HepG2 (cell line): ENCODE measurements around the gene MTA1. TPM values are rescaled to one million over a fixed set of nuclear protein-coding genes. Genes with fewer than 3 reads are reported as not detected.
A peak's percentile ranks its signal among the peaks of the same experiment; 100 is the strongest.

Experiments used
- ATRX ChIP-seq: sonication (generic); formaldehyde crosslinking; IDR thresholded peaks from 2 replicates; pipeline ENCODE4 v1.4.0; 2020; ENCODE audit warnings: missing genetic modification reagents, borderline replicate concordance
- CEBPZ ChIP-seq: IDR thresholded peaks from 2 replicates; pipeline ENCODE4 v1.6.1; 2012; ENCODE audit warnings: low read length, improper control_type of control experiment
- KDM4B ChIP-seq: sonication (generic); formaldehyde crosslinking; IDR thresholded peaks from 2 replicates; pipeline ENCODE4 v1.4.0; 2020; ENCODE audit warnings: missing genetic modification reagents
- MATR3 ChIP-seq: sonication (generic); formaldehyde crosslinking; IDR thresholded peaks from 2 replicates; pipeline ENCODE4 v1.4.0; 2020; ENCODE audit warnings: missing genetic modification reagents
- PRMT3 ChIP-seq: sonication (generic); formaldehyde crosslinking; IDR thresholded peaks from 2 replicates; pipeline ENCODE4 v1.8.1; 2022; ENCODE audit warnings: low read depth, mild to moderate bottlenecking, moderate library complexity, missing genetic modification reagents, borderline replicate concordance
- RFX1 ChIP-seq: fragments of 450-650 bp; IDR thresholded peaks from 2 replicates; pipeline ENCODE4 v1.6.1; 2017
- RNF2 ChIP-seq: fragments of 450-650 bp; conservative IDR thresholded peaks from 2 replicates; pipeline ENCODE4 v1.6.1; 2016; ENCODE audit warnings: low read depth
- SYNCRIP ChIP-seq: fragments of 200-400 bp; formaldehyde crosslinking; IDR thresholded peaks from 2 replicates; pipeline ENCODE4 v1.6.1; 2018; ENCODE audit warnings: mild to moderate bottlenecking, low read depth, low read length; ENCODE audit not compliant: insufficient read depth
- TAF15 ChIP-seq: fragments of 200-400 bp; formaldehyde crosslinking; IDR thresholded peaks from one replicate; pipeline ENCODE4 v1.6.1; 2018; ENCODE audit warnings: mild to moderate bottlenecking, low read depth, low read length; ENCODE audit not compliant: poor library complexity, severe bottlenecking
- TIGD3 ChIP-seq: sonication (generic); formaldehyde crosslinking; IDR thresholded peaks from 2 replicates; pipeline ENCODE4 v1.5.1; 2020; ENCODE audit warnings: mild to moderate bottlenecking, missing genetic modification reagents, borderline replicate concordance
- ZBTB42 ChIP-seq: sonication (generic); formaldehyde crosslinking; IDR thresholded peaks from 2 replicates; pipeline ENCODE4 v1.5.0; 2020; ENCODE audit warnings: mild to moderate bottlenecking, missing genetic modification reagents
- ZFP62 ChIP-seq: sonication (generic); formaldehyde crosslinking; IDR thresholded peaks from 2 replicates; pipeline ENCODE4 v1.4.0; 2020; ENCODE audit warnings: missing genetic modification reagents
- ZKSCAN8 ChIP-seq: IDR thresholded peaks from 2 replicates; pipeline ENCODE4 v1.6.1; 2016; ENCODE audit warnings: borderline replicate concordance, missing genetic modification reagents, missing compliant biosample characterization
- ZNF136 ChIP-seq: sonication (generic); formaldehyde crosslinking; IDR thresholded peaks from 2 replicates; pipeline ENCODE4 v1.8.1; 2022; ENCODE audit warnings: low read depth, mild to moderate bottlenecking, moderate library complexity, missing genetic modification reagents
- ZNF225 ChIP-seq: sonication (generic); formaldehyde crosslinking; IDR thresholded peaks from 2 replicates; pipeline ENCODE4 v1.4.0; 2020; ENCODE audit warnings: mild to moderate bottlenecking, missing genetic modification reagents
- ZNF432 ChIP-seq: sonication (generic); formaldehyde crosslinking; IDR thresholded peaks from 2 replicates; pipeline ENCODE4 v1.5.0; 2020; ENCODE audit warnings: missing genetic modification reagents, mild to moderate bottlenecking, borderline replicate concordance
- ZNF530 ChIP-seq: sonication (generic); formaldehyde crosslinking; IDR thresholded peaks from 2 replicates; pipeline ENCODE4 v1.5.0; 2020; ENCODE audit warnings: low read depth, mild to moderate bottlenecking, missing genetic modification reagents
- ZNF572 ChIP-seq: sonication (generic); formaldehyde crosslinking; IDR thresholded peaks from 2 replicates; pipeline ENCODE4 v1.5.1; 2020; ENCODE audit warnings: mild to moderate bottlenecking, missing genetic modification reagents
- ZSCAN25 ChIP-seq: sonication (generic); formaldehyde crosslinking; IDR thresholded peaks from 2 replicates; pipeline ENCODE4 v1.8.0; 2022; ENCODE audit warnings: mild to moderate bottlenecking, missing genetic modification reagents
- polyA plus RNA-seq, 8 experiments: library from polyadenylated mRNA; depleted of rRNA in 3 of 8; stranded (reverse) in 7 of 8; unstranded in 1 of 8; fragments of >200 nt; fragmentation: Illumina TruSeq in 4 of 8; extraction: Trizol in 4 of 8; gene quantifications; 2 replicates each; pipeline versions ENCODE4 v1.2.1 to v1.2.3, GENCODE V29; 2011 to 2016; ENCODE audit warnings: low read depth in 4 of 8, missing spikeins in 1 of 8, mixed read lengths in 1 of 8; ENCODE audit not compliant: insufficient read depth in 1 of 8
- total RNA-seq, 5 experiments: library from RNA; depleted of rRNA; stranded (reverse); fragments of >200 nt; fragmentation: Illumina TruSeq; extraction: Trizol; gene quantifications; 2 replicates each; pipeline ENCODE4 v1.2.3, GENCODE V29; 2016; ENCODE audit warnings: low read depth in 1 of 5
- TF ChIP-seq, protein P1 (sequence below): IDR thresholded peaks from 2 replicates; pipeline ENCODE4 v1.6.1; 2016; ENCODE audit warnings: missing genetic modification reagents, missing compliant biosample characterization
- TF ChIP-seq, protein P2 (sequence below): IDR thresholded peaks from 2 replicates; pipeline ENCODE4 v1.6.1; 2016
- TF ChIP-seq, protein P3 (sequence below): sonication (generic); formaldehyde crosslinking; IDR thresholded peaks from 2 replicates; pipeline ENCODE4 v1.5.0; 2020; ENCODE audit warnings: missing genetic modification reagents

MTA1 gene
- total and polyA plus RNA-seq, 2 of the 13 experiments (the other 11 are each of a cell fraction or from before 2014, with no cell fraction given) = 35.2 to 85.8 TPM

DNA sequence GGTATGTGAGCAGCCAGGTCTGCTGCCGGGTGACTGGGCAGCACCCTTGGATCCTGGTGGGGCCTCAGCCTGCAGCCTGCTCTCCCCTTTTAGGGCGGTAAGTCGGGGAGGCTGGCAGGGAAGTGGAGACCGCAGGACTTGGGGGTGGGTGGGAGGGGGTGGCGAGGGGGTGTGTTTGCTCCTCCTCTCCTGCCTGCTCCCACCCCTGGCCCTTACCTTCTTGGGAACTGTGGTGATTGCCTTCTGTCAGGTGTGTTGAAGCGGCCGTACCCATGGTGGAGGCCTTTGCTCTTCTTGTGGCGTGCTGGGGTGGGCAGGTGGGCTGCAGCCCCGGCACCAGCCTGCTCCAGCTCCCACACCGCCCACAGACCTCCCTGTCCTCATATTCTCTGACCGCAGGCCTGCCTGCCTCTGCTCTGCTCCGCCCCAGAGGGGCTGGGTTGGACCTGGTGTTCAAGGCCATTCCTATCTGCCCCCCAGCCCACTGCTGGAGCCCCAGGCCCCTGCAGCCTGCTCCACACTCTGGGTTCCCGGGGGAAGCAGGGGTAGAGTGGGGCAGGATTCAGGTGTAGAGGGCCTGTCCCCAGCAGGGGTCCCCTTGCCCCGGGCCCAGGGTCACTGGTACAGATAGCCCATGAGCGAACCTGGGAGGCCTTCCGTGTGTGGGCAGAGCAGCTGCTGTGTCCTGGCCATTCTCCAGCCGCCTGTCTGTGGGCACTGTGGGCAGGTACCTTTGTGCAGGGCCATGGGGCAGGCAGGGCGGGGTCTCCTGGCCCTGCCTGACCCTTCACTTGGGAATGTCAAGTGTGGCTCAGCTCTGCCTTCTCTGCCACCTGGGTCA is 76.6 kb downstream of the MTA1 start (continued):
- TF ChIP-seq ZNF432 (CRISPR knock-in tag) (no peak), MATR3 (CRISPR knock-in tag) (no peak), ZNF136 (CRISPR knock-in tag) (no peak), ZNF530 (CRISPR knock-in tag) (no peak), PRMT3 (0 out of 2 replicates have a peak, but pooled peaks have one; percentile 3), RNF2 (no peak), TIGD3 (no peak), ZSCAN25 (peak; percentile 91), RFX1 (no peak), CEBPZ (no peak), ZNF572 (CRISPR knock-in tag) (peak; percentile 32; the same call in 1 of the 2 replicates), ZNF225 (no peak), ZFP62 (no peak), ZKSCAN8 (peak; percentile 39; the same call in 1 of the 2 replicates), ATRX (CRISPR knock-in tag) (no peak), TAF15 (no peak), ZBTB42 (CRISPR knock-in tag) (no peak), KDM4B (CRISPR knock-in tag) (0 out of 2 replicates have a peak, but pooled peaks have one; percentile 39), SYNCRIP (no peak)
- TF ChIP-seq, protein P1, sequence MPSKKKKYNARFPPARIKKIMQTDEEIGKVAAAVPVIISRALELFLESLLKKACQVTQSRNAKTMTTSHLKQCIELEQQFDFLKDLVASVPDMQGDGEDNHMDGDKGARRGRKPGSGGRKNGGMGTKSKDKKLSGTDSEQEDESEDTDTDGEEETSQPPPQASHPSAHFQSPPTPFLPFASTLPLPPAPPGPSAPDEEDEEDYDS = peak; percentile 90
- TF ChIP-seq, protein P2, sequence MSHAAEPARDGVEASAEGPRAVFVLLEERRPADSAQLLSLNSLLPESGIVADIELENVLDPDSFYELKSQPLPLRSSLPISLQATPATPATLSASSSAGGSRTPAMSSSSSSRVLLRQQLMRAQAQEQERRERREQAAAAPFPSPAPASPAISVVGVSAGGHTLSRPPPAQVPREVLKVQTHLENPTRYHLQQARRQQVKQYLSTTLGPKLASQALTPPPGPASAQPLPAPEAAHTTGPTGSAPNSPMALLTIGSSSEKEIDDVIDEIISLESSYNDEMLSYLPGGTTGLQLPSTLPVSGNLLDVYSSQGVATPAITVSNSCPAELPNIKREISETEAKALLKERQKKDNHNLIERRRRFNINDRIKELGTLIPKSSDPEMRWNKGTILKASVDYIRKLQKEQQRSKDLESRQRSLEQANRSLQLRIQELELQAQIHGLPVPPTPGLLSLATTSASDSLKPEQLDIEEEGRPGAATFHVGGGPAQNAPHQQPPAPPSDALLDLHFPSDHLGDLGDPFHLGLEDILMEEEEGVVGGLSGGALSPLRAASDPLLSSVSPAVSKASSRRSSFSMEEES (CRISPR knock-in tag) = peak; percentile 61; the same call in 1 of the 2 replicates
- TF ChIP-seq, protein P3, sequence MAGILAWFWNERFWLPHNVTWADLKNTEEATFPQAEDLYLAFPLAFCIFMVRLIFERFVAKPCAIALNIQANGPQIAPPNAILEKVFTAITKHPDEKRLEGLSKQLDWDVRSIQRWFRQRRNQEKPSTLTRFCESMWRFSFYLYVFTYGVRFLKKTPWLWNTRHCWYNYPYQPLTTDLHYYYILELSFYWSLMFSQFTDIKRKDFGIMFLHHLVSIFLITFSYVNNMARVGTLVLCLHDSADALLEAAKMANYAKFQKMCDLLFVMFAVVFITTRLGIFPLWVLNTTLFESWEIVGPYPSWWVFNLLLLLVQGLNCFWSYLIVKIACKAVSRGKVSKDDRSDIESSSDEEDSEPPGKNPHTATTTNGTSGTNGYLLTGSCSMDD = no peak
